HCT116 (cell line): ENCODE data around the gene BABAM2. TPM values are rescaled to one million over a fixed set of nuclear protein-coding genes. Genes with fewer than 3 reads are reported as not detected.

Experiments used
- ATAC-seq: fragments of 200-7000 bp; cut with Tn5 transposase; 2 replicates; pipeline ENCODE4 v1.9.1; 2020; ENCODE audit warnings: mild to moderate bottlenecking, moderate library complexity
- BruUV-seq: library from RNA; stranded (reverse); fragments of 400-500 nt; replicated peaks from 2 replicates; lab custom pipeline; 2021; lab: Mats Ljungman, UMichigan
- CTCF ChIA-PET: fragments of 300-600 bp; sonication (Branson Sonifier 250); formaldehyde crosslinking; loops from one replicate; lab custom pipeline; 2021; ENCODE audit warnings: antibody characterized with exemption; lab: Charles Lee
- POLR2A ChIA-PET: fragments of 300-600, 350-600 bp; sonication (Branson Sonifier 250); formaldehyde crosslinking; loops from one replicate; lab custom pipeline; 2021; ENCODE audit warnings: antibody characterized with exemption; lab: Charles Lee
- RAD21 ChIA-PET, 2 experiments: fragments of 300-600 bp; sonication (Branson Sonifier 250); formaldehyde crosslinking; loops; one replicate each; lab custom pipeline; 2023; ENCODE audit warnings: low total read pairs in 2 of 2; ENCODE audit not compliant: uncharacterized antibody in 2 of 2, unreplicated experiment in 2 of 2, low non-redundant PET in 1 of 2; lab: Charles Lee
- DNase-seq: peaks from one replicate; pipeline ENCODE4 v3.0.0-alpha.2; 2010; ENCODE audit warnings: low read depth, low spot score
- H2AFZ ChIP-seq: fragments of 200-600 bp; shearing (Covaris generic), sonication (generic); 2 replicates; pipeline ENCODE4 v1.6.1; 2017; ENCODE audit warnings: low read depth, mixed run types, mixed read lengths, antibody characterized with exemption, low read length; ENCODE audit not compliant: poor library complexity, severe bottlenecking
- H3K27ac ChIP-seq: 2 replicates; pipeline ENCODE4 v1.5.1; 2012; ENCODE audit warnings: low read depth, low read length
- H3K27me3 ChIP-seq: fragments of 200-600 bp; sonication (generic); 2 replicates; pipeline ENCODE4 v1.6.1; 2016; ENCODE audit warnings: mixed run types, low read length, mixed read lengths; ENCODE audit not compliant: insufficient read depth
- H3K36me3 ChIP-seq, 2 experiments: fragments of 200-500 bp in 1 of 2; fragments of 200-600 bp in 1 of 2; sonication (Bioruptor generic) in 1 of 2; sonication (generic) in 1 of 2; 2 replicates each; pipeline versions ENCODE4 v1.5.1 to v1.6.1; 2014 to 2016; ENCODE audit warnings: low read length in 2 of 2, inconsistent platforms in 1 of 2, mixed read lengths in 1 of 2, mixed run types in 1 of 2; ENCODE audit not compliant: insufficient read depth in 2 of 2, control insufficient read depth in 1 of 2
- H3K4me1 ChIP-seq, 2 experiments: fragments of 200-600 bp in 1 of 2; sonication (generic) in 1 of 2; 2 replicates each; pipeline versions ENCODE4 v1.5.1 to v1.6.1; 2012 to 2017; ENCODE audit warnings: low read length in 2 of 2, inconsistent platforms in 1 of 2, mild to moderate bottlenecking in 1 of 2, mixed read lengths in 1 of 2, mixed run types in 1 of 2, moderate library complexity in 1 of 2; ENCODE audit not compliant: insufficient read depth in 2 of 2, control insufficient read depth in 1 of 2
- H3K4me2 ChIP-seq: fragments of 200-600 bp; sonication (generic); 2 replicates; pipeline ENCODE4 v1.6.1; 2017; ENCODE audit warnings: mixed run types, low read length, mixed read lengths
- H3K4me3 ChIP-seq, 2 experiments: fragments of 200-600 bp in 1 of 2; sonication (generic) in 1 of 2; replicated peaks in 1 of 2; 2 replicates each; pipeline ENCODE4 v1.5.1; 2011 to 2016; ENCODE audit warnings: low read length in 2 of 2, control low read depth in 1 of 2, low read depth in 1 of 2, mild to moderate bottlenecking in 1 of 2, mixed read lengths in 1 of 2, mixed run types in 1 of 2
- H3K79me2 ChIP-seq: fragments of 200-600 bp; sonication (generic); 2 replicates; pipeline ENCODE4 v1.6.1; 2017; ENCODE audit warnings: mild to moderate bottlenecking, mixed run types, low read length, moderate library complexity, mixed read lengths; ENCODE audit not compliant: insufficient read depth
- H3K9ac ChIP-seq: fragments of 200-600 bp; sonication (generic); 2 replicates; pipeline ENCODE4 v1.6.1; 2016; ENCODE audit warnings: low read length, mixed read lengths
- H3K9me2 ChIP-seq: fragments of 200-600 bp; sonication (generic), shearing (Covaris generic); 2 replicates; pipeline ENCODE4 v1.6.1; 2017; ENCODE audit warnings: mixed run types, mild to moderate bottlenecking, moderate library complexity; ENCODE audit not compliant: insufficient read depth
- H3K9me3 ChIP-seq, 2 experiments: fragments of 200-500 bp in 1 of 2; fragments of 200-600 bp in 1 of 2; sonication (Bioruptor generic) in 1 of 2; sonication (generic) in 1 of 2; 2 replicates each; pipeline ENCODE4 v1.6.1; 2014 to 2017; ENCODE audit warnings: low read length in 2 of 2, mixed read lengths in 2 of 2, inconsistent platforms in 1 of 2, low read depth in 1 of 2, mild to moderate bottlenecking in 1 of 2, mixed run types in 1 of 2, moderate library complexity in 1 of 2; ENCODE audit not compliant: control insufficient read depth in 1 of 2, insufficient read depth in 1 of 2
- H4K20me1 ChIP-seq: fragments of 200-600 bp; sonication (generic), shearing (Covaris generic); 2 replicates; pipeline ENCODE4 v1.6.1; 2017; ENCODE audit warnings: mixed run types, mild to moderate bottlenecking, moderate library complexity; ENCODE audit not compliant: insufficient read depth
- CBX3 ChIP-seq: IDR thresholded peaks from 2 replicates; pipeline ENCODE4 v1.6.1; 2012; ENCODE audit warnings: low read depth
- CEBPB ChIP-seq: IDR thresholded peaks from 2 replicates; pipeline ENCODE4 v1.6.1; 2012; ENCODE audit warnings: low read depth
- EGR1 ChIP-seq: IDR thresholded peaks from 2 replicates; pipeline ENCODE4 v1.6.1; 2012; ENCODE audit warnings: low read depth
- ELF1 ChIP-seq: IDR thresholded peaks from 2 replicates; pipeline ENCODE4 v1.6.1; 2012; ENCODE audit warnings: low read depth, borderline replicate concordance
- EZH2phosphoT487 ChIP-seq: fragments of 200-600 bp; IDR thresholded peaks from 2 replicates; pipeline ENCODE4 v1.6.1; 2018; ENCODE audit warnings: antibody characterized with exemption, borderline replicate concordance
- JUND ChIP-seq: IDR thresholded peaks from 2 replicates; pipeline ENCODE4 v1.6.1; 2012
- MAX ChIP-seq: IDR thresholded peaks from 2 replicates; pipeline ENCODE4 v1.6.1; 2012
- POLR2A ChIP-seq: IDR thresholded peaks from 2 replicates; pipeline ENCODE4 v1.7.0; 2011; ENCODE audit warnings: borderline replicate concordance; ENCODE audit not compliant: insufficient read depth, insufficient read length; ENCODE audit errors: extremely low read depth
- POLR2AphosphoS5 ChIP-seq: IDR thresholded peaks from 2 replicates; pipeline ENCODE4 v1.6.1; 2011; ENCODE audit warnings: mild to moderate bottlenecking, low read depth, low read length, moderate library complexity
- RAD21 ChIP-seq: IDR thresholded peaks from 2 replicates; pipeline ENCODE4 v1.6.1; 2012; ENCODE audit warnings: low read depth, mild to moderate bottlenecking
- SP1 ChIP-seq: IDR thresholded peaks from 2 replicates; pipeline ENCODE4 v1.6.1; 2012; ENCODE audit warnings: low read depth
- SRF ChIP-seq: IDR thresholded peaks from 2 replicates; pipeline ENCODE4 v1.6.1; 2012; ENCODE audit warnings: low read depth
- TCF7L2 ChIP-seq: IDR thresholded peaks from 2 replicates; pipeline ENCODE4 v1.7.0; 2011; ENCODE audit warnings: borderline replicate concordance, inconsistent platforms; ENCODE audit not compliant: insufficient read depth, insufficient read length; ENCODE audit errors: extremely low read depth
- YY1 ChIP-seq: IDR thresholded peaks from 2 replicates; pipeline ENCODE4 v1.6.1; 2011; ENCODE audit warnings: low read length, low read depth, moderate library complexity, mild to moderate bottlenecking; ENCODE audit not compliant: insufficient replicate concordance; ENCODE audit errors: extremely low read depth
- ZFX ChIP-seq: fragments of 450-650 bp; IDR thresholded peaks from 2 replicates; pipeline ENCODE4 v1.6.1; 2017
- intact Hi-C: fragments of 100-400 bp; cut with micrococcal nuclease; formaldehyde crosslinking; loops from 2 replicates; pipeline ENCODE4 v1.10.0; 2022
- total RNA-seq: library from RNA; stranded (reverse); gene quantifications from one replicate; pipeline ENCODE4 v1.2.1, GENCODE V29; 2021; ENCODE audit not compliant: unreplicated experiment
- TF ChIP-seq, protein P1 (sequence below): IDR thresholded peaks from 2 replicates; pipeline ENCODE4 v1.6.1; 2012

The BABAM2 gene
- total RNA-seq, 1 experiment from 2014 or later: 23.8 TPM

DNA sequence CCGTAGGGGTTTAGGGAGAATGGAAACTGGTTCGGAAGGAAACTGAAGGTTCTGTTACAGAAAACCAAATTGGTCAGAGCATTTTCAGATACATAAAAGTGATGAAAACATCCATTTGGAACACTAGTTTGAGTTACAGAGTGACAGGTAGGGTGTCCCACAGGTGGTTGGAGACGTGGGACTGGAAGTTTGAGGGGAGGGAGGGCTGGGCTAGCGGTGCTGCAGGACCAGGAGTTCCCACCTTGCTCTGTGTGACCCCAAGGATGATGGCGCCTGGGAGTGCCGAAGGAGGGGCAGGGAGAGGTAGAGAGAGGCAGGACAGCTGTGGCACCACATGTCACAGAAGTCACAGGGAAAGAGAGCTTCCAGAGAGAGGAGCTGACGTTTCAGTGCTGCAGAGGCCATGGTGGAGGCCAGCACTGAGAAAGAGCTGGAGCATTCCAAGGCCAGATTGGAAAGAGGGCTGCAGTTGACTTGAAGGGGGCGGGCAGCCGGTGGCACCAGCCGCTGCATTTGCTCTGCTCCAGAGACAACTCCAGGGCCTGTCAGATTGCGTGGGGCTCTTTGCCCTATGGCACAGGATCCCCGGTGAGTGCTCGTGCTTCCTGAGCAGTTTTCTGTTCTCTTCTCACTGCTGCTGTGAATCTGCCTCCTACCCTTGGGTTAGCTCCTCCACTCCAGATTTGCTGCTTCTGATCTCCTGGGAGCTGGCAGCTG is 445.9 kb downstream of the BABAM2 start:
- DNase-seq: no peak
- H3K27me3 ChIP-seq: no peaks in the 10 kb centered on the region
- H3K4me1 ChIP-seq: peaks cover 19 to 25% of the 10 kb centered on the region in 2 experiments
- no peaks in the 10 kb centered on the region for H4K20me1 ChIP-seq
- H3K4me2 ChIP-seq: no peak overlapping the region
- no TSS peak for BruUV-seq
- H3K4me3 ChIP-seq: no peak overlapping the region
- H3K9me3 ChIP-seq: no peaks in the 10 kb centered on the region
- no peaks in the 10 kb centered on the region for H3K36me3 ChIP-seq
- POLR2A ChIA-PET: no interaction called here
- no peaks in the 10 kb centered on the region for H3K9me2 ChIP-seq
- no peak overlapping the region for H3K9ac ChIP-seq
- TF ChIP-seq MAX (no peak), RAD21 (no peak), ZFX (no peak), ELF1 (no peak), EZH2phosphoT487 (no peak), JUND (no peak), TCF7L2 (no peak), CEBPB (no peak), YY1 (no peak)
- TF ChIP-seq, all 23 proteins: peak for 0
- ChIA-PET CTCF (no interaction called here), RAD21 (no interaction called here)
- Histone ChIP-seq H3K27ac (no peak overlapping the region), H3K79me2 (no peaks in the 10 kb centered on the region), H2AFZ (no peak overlapping the region)
- intact Hi-C loops: no loop called here
- no peak for ATAC-seq

GRCh38 chr2:28336982-28337627 is 446.6 kb downstream of the BABAM2 start:
- ChIA-PET CTCF (no interaction called here), RAD21 (no interaction called here), POLR2A (no interaction called here)
- Histone ChIP-seq H3K36me3 (no peaks in the 10 kb centered on the region), H3K27ac (no peak overlapping the region), H3K4me2 (no peak overlapping the region), H3K9ac (no peak overlapping the region), H3K27me3 (no peaks in the 10 kb centered on the region), H3K9me3 (no peaks in the 10 kb centered on the region), H2AFZ (no peak overlapping the region), H3K4me1 (peaks cover 20 to 28% of the 10 kb centered on the region in 2 experiments), H3K4me3 (no peak overlapping the region), H3K9me2 (no peaks in the 10 kb centered on the region), H4K20me1 (no peaks in the 10 kb centered on the region), H3K79me2 (no peaks in the 10 kb centered on the region)
- intact Hi-C loops: no loop called here
- no peak for TF ChIP-seq CEBPB
- no peak for TF ChIP-seq EZH2phosphoT487
- no peak for TF ChIP-seq MAX
- no peak for TF ChIP-seq EGR1
- TF ChIP-seq SRF: no peak
- TF ChIP-seq, protein P1, sequence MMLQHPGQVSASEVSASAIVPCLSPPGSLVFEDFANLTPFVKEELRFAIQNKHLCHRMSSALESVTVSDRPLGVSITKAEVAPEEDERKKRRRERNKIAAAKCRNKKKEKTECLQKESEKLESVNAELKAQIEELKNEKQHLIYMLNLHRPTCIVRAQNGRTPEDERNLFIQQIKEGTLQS: no peak
- no peak for TF ChIP-seq SP1
- TF ChIP-seq CBX3: no peak
- TF ChIP-seq POLR2AphosphoS5: no peak
- TF ChIP-seq JUND: no peak
- TF ChIP-seq ELF1: no peak
- TF ChIP-seq YY1: no peak
- TF ChIP-seq ZFX: no peak
- no peak for TF ChIP-seq POLR2A
- TF ChIP-seq TCF7L2: no peak
- ATAC-seq: no peak
- DNase-seq: no peak
- BruUV-seq: no TSS peak
